ENCODE results near the gene FSTL4. TPM values are rescaled to one million over a fixed set of nuclear protein-coding genes. Genes with fewer than 3 reads are reported as not detected.
A peak's percentile ranks its signal among the peaks of the same experiment; 100 is the strongest.

FSTL4 gene
- total and polyA plus RNA-seq, 2 donors from 2014 or later = 0.09 to 4.0 TPM

DNA sequence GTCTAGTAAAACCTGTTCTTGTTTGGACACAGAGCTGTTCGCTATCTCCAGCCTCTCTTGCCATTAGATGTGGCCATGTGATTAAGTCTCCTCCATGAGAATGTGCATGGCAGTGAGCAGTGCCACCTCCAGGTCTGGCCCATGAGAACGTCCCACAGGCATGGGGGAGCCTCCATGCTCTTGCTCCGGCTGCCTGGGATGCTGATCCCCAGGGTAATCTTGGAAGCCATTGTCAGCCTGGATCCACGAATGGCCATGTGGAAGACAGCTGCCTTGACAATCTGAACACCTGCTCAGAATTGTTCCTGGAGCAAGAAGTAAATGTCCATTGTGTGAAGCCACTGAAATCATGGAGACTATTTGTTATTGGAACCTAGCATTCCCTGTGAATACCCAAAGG is 83.5 kb downstream of the FSTL4 start:
- H3K9me3 ChIP-seq (ENCODE audit: control insufficient read depth in 2 of 3, insufficient read depth in 1 of 3, low read length in 3 of 3) = no peaks in the 10 kb centered on the region
- H3K4me1 ChIP-seq (ENCODE audit: control insufficient read depth in 2 of 3, insufficient read depth in 2 of 3, low read depth in 1 of 3, low read length in 3 of 3) = no peaks in the 10 kb centered on the region
- FAIRE-seq = no peak
- H3K9ac ChIP-seq (ENCODE audit: low read length in 3 of 3) = no peak overlapping the region
- DNase-seq = no peak
- no peaks in the 10 kb centered on the region for H3K36me3 ChIP-seq (ENCODE audit: control insufficient read depth in 2 of 3, insufficient read depth in 3 of 3, low read length in 3 of 3)
- no peaks in the 10 kb centered on the region for H3K27me3 ChIP-seq (ENCODE audit: control insufficient read depth, insufficient read depth, low read length)
- no peak overlapping the region for H3K4me3 ChIP-seq (ENCODE audit: low read length in 3 of 3)
- intact Hi-C loops (cut with DNase I) = no loop called here
- TF ChIP-seq, protein P1, sequence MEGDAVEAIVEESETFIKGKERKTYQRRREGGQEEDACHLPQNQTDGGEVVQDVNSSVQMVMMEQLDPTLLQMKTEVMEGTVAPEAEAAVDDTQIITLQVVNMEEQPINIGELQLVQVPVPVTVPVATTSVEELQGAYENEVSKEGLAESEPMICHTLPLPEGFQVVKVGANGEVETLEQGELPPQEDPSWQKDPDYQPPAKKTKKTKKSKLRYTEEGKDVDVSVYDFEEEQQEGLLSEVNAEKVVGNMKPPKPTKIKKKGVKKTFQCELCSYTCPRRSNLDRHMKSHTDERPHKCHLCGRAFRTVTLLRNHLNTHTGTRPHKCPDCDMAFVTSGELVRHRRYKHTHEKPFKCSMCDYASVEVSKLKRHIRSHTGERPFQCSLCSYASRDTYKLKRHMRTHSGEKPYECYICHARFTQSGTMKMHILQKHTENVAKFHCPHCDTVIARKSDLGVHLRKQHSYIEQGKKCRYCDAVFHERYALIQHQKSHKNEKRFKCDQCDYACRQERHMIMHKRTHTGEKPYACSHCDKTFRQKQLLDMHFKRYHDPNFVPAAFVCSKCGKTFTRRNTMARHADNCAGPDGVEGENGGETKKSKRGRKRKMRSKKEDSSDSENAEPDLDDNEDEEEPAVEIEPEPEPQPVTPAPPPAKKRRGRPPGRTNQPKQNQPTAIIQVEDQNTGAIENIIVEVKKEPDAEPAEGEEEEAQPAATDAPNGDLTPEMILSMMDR (IDR thresholded peaks at IDR 0.05; ENCODE audit: borderline replicate concordance, extremely low read depth, insufficient read depth) = no peak
- no peak overlapping the region for H3K27ac ChIP-seq (ENCODE audit: low read depth in 2 of 2, low read length in 2 of 2)

DNA sequence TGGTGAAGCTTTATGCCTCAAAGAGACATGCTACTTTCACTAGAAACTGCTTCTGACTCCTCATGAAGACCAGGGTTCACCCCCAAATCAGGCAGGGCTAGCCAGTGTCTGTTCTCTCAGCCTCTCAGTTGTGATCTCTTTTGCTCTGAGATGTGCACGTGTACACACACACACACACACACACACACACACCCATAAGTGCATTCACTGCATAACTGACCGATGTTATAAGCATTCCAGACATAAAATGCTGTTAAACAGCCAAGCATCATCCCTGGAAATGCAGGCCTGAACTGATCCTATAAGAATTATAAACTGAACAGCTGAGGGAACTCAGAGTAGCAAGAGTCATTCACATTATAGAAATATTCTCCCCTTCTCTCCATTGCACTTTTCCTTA is 85.0 kb downstream of the FSTL4 start:
- H3K9ac ChIP-seq (ENCODE audit: low read length in 3 of 3) = no peak overlapping the region
- H3K27me3 ChIP-seq (ENCODE audit: control insufficient read depth, insufficient read depth, low read length) = no peaks in the 10 kb centered on the region
- DNase-seq (peak in 1 of 5 donors; percentile 18), FAIRE-seq (no peak)
- no peaks in the 10 kb centered on the region for H3K4me1 ChIP-seq (ENCODE audit: control insufficient read depth in 2 of 3, insufficient read depth in 2 of 3, low read depth in 1 of 3, low read length in 3 of 3)
- H3K27ac ChIP-seq (ENCODE audit: low read depth in 2 of 2, low read length in 2 of 2) = no peak overlapping the region
- H3K36me3 ChIP-seq (ENCODE audit: control insufficient read depth in 2 of 3, insufficient read depth in 3 of 3, low read length in 3 of 3) = no peaks in the 10 kb centered on the region
- TF ChIP-seq, protein P1 (IDR thresholded peaks at IDR 0.05; ENCODE audit: borderline replicate concordance, extremely low read depth, insufficient read depth) = no peak
- H3K9me3 ChIP-seq (ENCODE audit: control insufficient read depth in 2 of 3, insufficient read depth in 1 of 3, low read length in 3 of 3) = no peaks in the 10 kb centered on the region
- intact Hi-C loops (cut with DNase I) = no loop called here
- no peak overlapping the region for H3K4me3 ChIP-seq (ENCODE audit: low read length in 3 of 3)

DNA sequence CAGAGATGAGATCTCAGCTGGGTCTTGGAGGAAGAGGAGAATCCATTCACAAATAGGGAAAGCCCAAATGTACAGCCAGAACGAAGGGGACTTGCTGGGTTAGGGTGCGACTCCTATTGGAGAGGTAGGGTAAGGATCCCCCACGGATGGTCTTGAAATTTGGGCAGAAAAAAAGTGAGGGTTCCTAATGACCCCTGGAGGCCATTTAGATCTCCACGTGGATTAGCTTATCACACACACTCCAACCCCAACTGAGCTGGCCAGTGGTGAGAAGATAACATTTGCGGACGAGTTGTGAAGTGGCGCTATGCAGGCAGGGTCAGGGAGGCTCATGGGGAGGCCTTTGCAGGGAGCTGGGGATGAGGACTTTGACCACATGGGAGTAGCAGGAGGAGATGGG is 86.0 kb downstream of the FSTL4 start:
- Histone ChIP-seq H3K27ac (ENCODE audit: low read depth in 2 of 2, low read length in 2 of 2) (no peak overlapping the region), H3K27me3 (ENCODE audit: control insufficient read depth, insufficient read depth, low read length) (no peaks in the 10 kb centered on the region), H3K4me3 (ENCODE audit: low read length in 3 of 3) (no peak overlapping the region), H3K9ac (ENCODE audit: low read length in 3 of 3) (no peak overlapping the region), H3K9me3 (ENCODE audit: control insufficient read depth in 2 of 3, insufficient read depth in 1 of 3, low read length in 3 of 3) (no peaks in the 10 kb centered on the region), H3K4me1 (ENCODE audit: control insufficient read depth in 2 of 3, insufficient read depth in 2 of 3, low read depth in 1 of 3, low read length in 3 of 3) (no peaks in the 10 kb centered on the region), H3K36me3 (ENCODE audit: control insufficient read depth in 2 of 3, insufficient read depth in 3 of 3, low read length in 3 of 3) (no peaks in the 10 kb centered on the region)
- DNase-seq = no peak
- TF ChIP-seq, protein P1 (IDR thresholded peaks at IDR 0.05; ENCODE audit: borderline replicate concordance, extremely low read depth, insufficient read depth) = no peak
- FAIRE-seq = no peak
- intact Hi-C loops (cut with DNase I) = no loop called here

DNA sequence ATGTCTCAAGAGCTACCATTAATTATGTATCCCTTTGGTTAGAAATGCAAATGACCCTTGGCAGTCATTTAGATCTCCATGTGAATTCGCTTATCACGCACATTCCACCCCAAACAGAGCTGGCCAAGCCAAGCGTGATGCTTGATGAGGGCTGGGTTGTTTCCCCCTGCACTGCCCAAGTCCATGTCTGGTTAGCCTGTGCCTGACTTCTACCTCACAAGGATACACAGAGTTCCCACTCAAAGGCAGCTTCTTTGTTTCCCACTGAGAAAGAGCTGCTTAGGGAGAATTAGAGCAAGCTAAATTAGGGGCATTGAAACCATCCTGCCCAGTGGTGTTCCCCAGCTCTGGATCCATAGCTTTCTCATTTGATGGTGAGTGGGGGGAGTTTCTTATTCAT is 87.2 kb downstream of the FSTL4 start:
- Histone ChIP-seq H3K27me3 (ENCODE audit: control insufficient read depth, insufficient read depth, low read length) (no peaks in the 10 kb centered on the region), H3K4me3 (ENCODE audit: low read length in 3 of 3) (no peak overlapping the region), H3K9ac (ENCODE audit: low read length in 3 of 3) (no peak overlapping the region), H3K4me1 (ENCODE audit: control insufficient read depth in 2 of 3, insufficient read depth in 2 of 3, low read depth in 1 of 3, low read length in 3 of 3) (no peaks in the 10 kb centered on the region), H3K27ac (ENCODE audit: low read depth in 2 of 2, low read length in 2 of 2) (no peak overlapping the region), H3K9me3 (ENCODE audit: control insufficient read depth in 2 of 3, insufficient read depth in 1 of 3, low read length in 3 of 3) (no peaks in the 10 kb centered on the region), H3K36me3 (ENCODE audit: control insufficient read depth in 2 of 3, insufficient read depth in 3 of 3, low read length in 3 of 3) (no peaks in the 10 kb centered on the region)
- TF ChIP-seq, protein P1 (IDR thresholded peaks at IDR 0.05; ENCODE audit: borderline replicate concordance, extremely low read depth, insufficient read depth) = no peak
- FAIRE-seq = no peak
- intact Hi-C loops (cut with DNase I) = no loop called here
- DNase-seq = peak in 1 of 5 donors; percentile 19
